Stimulated activated CD4-positive, alpha-beta T cell treated with anti-CD3 and anti-CD28 coated beads, TNF-alpha, amount 100 ng/mL, for 48 hours (primary cell): ENCODE results near the gene CSNK1D.

Experiments
- DNase-seq, 3 donors: peaks; one replicate each; pipeline ENCODE4 v3.0.0-alpha.2; 2020; ENCODE audit warnings: low read depth in 3 of 3

The CSNK1D gene

GRCh38 chr17:82228842-82229697 is 44.4 kb downstream of the CSNK1D start, which contains the start of gene SLC16A3:
TSS of gene SLC16A3 (plus strand) at chr17:82229042. CDS start at chr17:82236009, 6,967 bp downstream.
- DNase-seq = no peak

GRCh38 chr17:82228278-82228841 is 45.1 kb downstream of the CSNK1D start:
- no peak for DNase-seq

GRCh38 chr17:82227629-82228277 is 45.7 kb downstream of the CSNK1D start:
- DNase-seq = no peak

GRCh38 chr17:82226809-82227628 is 46.5 kb downstream of the CSNK1D start:
- no peak for DNase-seq

GRCh38 chr17:82226146-82226808 is 47.2 kb downstream of the CSNK1D start:
- no peak for DNase-seq

GRCh38 chr17:82225368-82226029 is 48.0 kb downstream of the CSNK1D start:
- no peak for DNase-seq

GRCh38 chr17:82224666-82225065 is 48.8 kb downstream of the CSNK1D start:
- no peak for DNase-seq

GRCh38 chr17:82223517-82223916 is 50.0 kb downstream of the CSNK1D start:
- DNase-seq = no peak

- no peak for DNase-seq
These were observed 50.7 kb downstream of the CSNK1D start for GRCh38 chr17:82222816-82223215.

- DNase-seq = no peak
These were observed 52.1 kb downstream of the CSNK1D start for GRCh38 chr17:82221341-82221902.

GRCh38 chr17:82219753-82220709 is 53.5 kb downstream of the CSNK1D start:
- no peak for DNase-seq

GRCh38 chr17:82219083-82219482 is 54.4 kb downstream of the CSNK1D start:
- no peak for DNase-seq

- DNase-seq = no peak
These were observed 55.0 kb downstream of the CSNK1D start for GRCh38 chr17:82218349-82219075.

- DNase-seq = no peak
These were observed 55.8 kb downstream of the CSNK1D start for GRCh38 chr17:82217530-82218204.

GRCh38 chr17:82217120-82217529 is 56.4 kb downstream of the CSNK1D start:
- no peak for DNase-seq

GRCh38 chr17:82216301-82217119 is 57.0 kb downstream of the CSNK1D start:
- no peak for DNase-seq

- no peak for DNase-seq
These were observed 57.6 kb downstream of the CSNK1D start for GRCh38 chr17:82215972-82216300.
